AG09319 (cell line): ENCODE data around the gene OSBP2.

Experiments used
- DNase-seq: peaks from one replicate; pipeline ENCODE4 v3.0.0-alpha.2; 2010; ENCODE audit warnings: low read depth; ENCODE audit errors: extremely low read depth
- TF ChIP-seq, protein P1 (sequence below): IDR thresholded peaks from 2 replicates; pipeline ENCODE4 v1.5.1; 2011; ENCODE audit warnings: low read depth, mild to moderate bottlenecking, inconsistent platforms, low read length, moderate library complexity

OSBP2 gene

DNA sequence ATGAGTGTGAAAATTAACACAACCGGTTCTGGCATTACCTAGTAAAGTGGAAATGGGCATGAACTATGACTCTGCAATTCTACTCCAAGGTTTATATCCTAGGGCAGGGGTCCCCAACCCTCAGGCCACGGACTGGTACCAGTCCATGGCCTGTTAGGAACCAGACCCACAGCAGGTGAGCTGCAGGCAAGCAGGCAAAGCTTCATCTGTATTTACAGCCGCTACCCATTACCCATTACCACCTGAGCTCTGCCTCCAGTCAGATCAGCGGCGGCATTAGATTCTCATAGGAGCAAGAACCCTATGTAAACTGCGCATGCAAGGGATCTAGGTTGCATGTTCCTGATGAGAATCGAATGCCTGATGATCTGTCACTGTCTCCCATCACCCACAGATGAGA, 224.1 kb downstream of the OSBP2 start:
- no peak for DNase-seq
- TF ChIP-seq, protein P1, sequence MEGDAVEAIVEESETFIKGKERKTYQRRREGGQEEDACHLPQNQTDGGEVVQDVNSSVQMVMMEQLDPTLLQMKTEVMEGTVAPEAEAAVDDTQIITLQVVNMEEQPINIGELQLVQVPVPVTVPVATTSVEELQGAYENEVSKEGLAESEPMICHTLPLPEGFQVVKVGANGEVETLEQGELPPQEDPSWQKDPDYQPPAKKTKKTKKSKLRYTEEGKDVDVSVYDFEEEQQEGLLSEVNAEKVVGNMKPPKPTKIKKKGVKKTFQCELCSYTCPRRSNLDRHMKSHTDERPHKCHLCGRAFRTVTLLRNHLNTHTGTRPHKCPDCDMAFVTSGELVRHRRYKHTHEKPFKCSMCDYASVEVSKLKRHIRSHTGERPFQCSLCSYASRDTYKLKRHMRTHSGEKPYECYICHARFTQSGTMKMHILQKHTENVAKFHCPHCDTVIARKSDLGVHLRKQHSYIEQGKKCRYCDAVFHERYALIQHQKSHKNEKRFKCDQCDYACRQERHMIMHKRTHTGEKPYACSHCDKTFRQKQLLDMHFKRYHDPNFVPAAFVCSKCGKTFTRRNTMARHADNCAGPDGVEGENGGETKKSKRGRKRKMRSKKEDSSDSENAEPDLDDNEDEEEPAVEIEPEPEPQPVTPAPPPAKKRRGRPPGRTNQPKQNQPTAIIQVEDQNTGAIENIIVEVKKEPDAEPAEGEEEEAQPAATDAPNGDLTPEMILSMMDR = no peak

DNA sequence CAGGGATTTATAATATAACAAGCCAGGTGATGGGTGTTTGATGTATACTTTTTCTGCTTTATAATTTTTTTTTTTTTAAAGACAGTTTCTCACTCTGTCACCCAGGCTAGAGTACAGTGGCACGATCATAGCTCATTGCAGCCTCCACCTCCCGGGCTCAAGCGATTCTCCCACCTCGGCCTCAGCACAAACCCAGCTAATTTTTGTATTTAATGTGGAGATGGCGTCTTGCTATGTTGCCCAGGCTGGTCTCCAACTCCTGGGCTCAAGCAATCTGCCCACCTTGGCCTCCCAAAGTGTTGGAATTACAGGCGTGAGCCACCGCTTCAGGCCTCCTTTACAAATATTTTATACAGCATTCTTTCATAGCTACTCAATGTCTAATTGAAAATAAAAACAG, 225.3 kb downstream of the OSBP2 start:
- TF ChIP-seq, protein P1 = no peak
- no peak for DNase-seq

DNA sequence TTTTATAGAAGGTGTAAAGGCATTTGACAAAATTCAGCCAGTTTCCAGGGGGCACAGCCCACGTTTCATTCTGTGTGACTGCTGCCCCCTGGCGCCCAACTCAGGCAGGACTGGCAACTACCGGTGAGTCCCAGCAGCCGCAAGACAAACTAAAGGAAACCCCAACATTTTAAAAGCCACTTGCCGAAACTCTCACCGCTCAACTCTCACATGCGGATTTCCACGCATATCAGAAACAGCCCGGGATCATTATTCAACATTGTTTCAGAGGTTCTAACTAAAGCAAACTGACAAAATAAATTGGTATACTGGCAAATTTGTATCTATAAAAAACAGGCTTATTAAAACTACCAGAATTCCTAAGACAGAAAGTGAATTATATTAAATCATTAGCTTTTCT, 225.7 kb downstream of the OSBP2 start:
- DNase-seq = peak; percentile 20
- TF ChIP-seq, protein P1 = peak; percentile 89

DNA sequence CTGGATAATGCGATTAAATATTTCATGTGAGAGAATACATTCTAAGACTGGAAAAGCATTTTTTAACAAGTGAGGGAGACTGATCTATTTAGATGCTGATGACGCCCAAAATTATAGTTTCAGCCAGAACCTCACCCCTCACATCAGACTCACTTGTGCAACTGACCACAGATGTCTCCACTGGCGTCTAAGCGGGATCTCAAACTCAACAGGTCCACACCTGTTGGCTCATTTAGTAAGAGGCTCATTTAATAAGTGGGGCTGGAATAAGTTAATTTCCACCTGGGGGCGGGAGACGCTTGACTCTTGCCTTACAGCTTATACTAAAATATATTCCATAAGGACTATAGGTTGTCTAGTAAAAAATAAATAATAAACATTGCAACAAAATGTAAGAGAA, 226.4 kb downstream of the OSBP2 start:
- DNase-seq = no peak
- TF ChIP-seq, protein P1 = no peak

DNA sequence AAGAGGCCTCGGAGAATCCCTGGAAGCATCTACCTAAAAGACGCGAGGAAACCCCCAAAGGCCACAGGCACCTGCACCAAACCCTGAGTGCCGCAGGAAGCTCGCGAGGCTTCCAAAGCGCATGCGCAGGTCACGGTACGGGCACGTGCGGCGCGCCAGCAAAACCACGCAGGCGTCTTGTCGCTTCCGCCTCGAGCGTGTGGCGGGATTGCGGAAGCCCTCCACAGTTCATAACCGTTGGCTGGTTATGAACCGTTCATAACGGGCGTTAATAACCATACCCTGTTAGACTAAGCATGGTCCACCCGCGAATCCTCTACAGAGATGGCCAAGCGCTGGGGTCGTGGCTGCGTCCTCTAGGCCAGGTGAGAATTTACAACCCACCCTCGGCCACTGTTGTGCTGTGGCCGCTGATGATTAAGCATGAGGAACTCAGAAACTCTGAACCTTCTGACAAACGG, 227.5 kb downstream of the OSBP2 start:
- no peak for DNase-seq
- TF ChIP-seq, protein P1 = no peak

DNA sequence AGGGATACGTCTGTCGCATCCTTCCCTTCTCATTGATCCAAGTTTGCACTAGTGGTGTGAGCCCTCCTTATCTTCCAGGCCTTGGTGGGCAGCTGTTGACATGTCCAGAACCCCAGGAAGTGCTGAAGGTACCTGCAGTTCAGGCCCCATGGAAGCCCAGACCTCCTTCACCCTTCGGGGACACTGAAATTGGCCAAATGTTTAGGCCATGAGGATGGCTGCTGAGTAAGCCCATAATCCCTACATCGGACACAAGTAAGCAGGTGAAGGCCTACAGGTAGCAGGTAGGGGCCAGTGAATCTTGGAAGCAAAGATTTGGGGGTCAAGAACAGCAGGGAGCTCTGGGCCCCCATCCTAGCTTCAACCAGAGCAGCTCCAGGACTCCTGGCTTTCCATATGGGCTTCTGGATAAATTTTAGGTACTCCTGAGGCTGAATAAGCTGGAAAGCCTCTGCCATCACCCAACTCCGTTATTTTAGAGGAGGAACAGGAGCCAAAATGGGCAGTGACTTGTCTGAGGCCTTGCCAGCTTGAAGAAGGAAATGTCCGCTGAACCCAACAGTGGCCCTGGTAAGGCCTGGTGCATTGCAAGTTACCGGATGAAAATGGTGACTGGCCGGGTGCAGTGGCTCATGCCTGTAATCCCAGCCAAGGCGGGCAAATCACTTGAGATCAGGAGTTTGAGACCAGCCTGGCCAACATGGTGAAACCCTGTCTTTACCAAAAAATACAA, 228.7 kb downstream of the OSBP2 start:
- TF ChIP-seq, protein P1 = no peak
- no peak for DNase-seq

DNA sequence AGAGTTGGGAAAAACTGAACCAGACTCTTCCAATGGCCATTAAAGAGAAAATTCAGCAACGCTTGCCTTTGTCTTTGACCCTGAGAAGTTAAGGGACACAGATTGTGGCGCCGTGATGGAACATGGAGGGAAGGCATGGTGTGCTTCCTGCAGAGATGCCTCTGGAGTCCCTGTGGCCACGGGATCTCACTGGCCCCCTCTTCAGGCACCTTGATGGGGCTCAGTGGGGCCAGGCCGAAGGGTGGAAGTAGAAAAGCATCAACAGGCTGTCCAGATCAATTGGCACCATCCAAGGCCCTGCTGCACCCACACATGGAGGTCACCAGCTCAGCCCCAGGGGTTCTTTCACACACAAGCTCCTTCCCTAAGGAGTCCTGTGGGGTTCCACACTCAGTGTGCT, 231.0 kb downstream of the OSBP2 start:
- no peak for DNase-seq
- TF ChIP-seq, protein P1 = no peak
